Urinary bladder (tissue), 4 donors: ENCODE results near the gene INTS3. TPM values are rescaled to one million over a fixed set of nuclear protein-coding genes. Genes with fewer than 3 reads are reported as not detected.
"Not testable (repeated sequence)": the region's sequence is repeated elsewhere in the genome, so short reads cannot be mapped to it uniquely, and the experiment has no call there.

Experiments
- DNase-seq: peaks from one replicate; pipeline ENCODE4 v3.0.0-alpha.2; 2015; ENCODE audit errors: extremely low spot score
- H3K27ac ChIP-seq: one replicate; pipeline ENCODE4 v1.5.1; 2013; ENCODE audit warnings: low read depth, mild to moderate bottlenecking, moderate library complexity
- H3K36me3 ChIP-seq: one replicate; pipeline ENCODE4 v1.6.1; 2013; ENCODE audit warnings: mild to moderate bottlenecking, moderate library complexity; ENCODE audit not compliant: insufficient read depth
- H3K4me1 ChIP-seq: one replicate; pipeline ENCODE4 v1.6.1; 2013; ENCODE audit warnings: mild to moderate bottlenecking, moderate library complexity; ENCODE audit not compliant: insufficient read depth
- H3K4me3 ChIP-seq: one replicate; pipeline ENCODE4 v1.5.1; 2013; ENCODE audit warnings: low read depth, low read length
- WGBS: extraction: QIAGEN DNeasy Blood & Tissue Kit; methylation state at CpG from one replicate; pipeline ENCODE4 v1.1.7; 2013; 5-methylcytosine and 5-hydroxymethylcytosine counted together
- polyA plus RNA-seq: library from polyadenylated mRNA; stranded (reverse); fragments of 200-250 nt; gene quantifications from one replicate; pipeline ENCODE4 v1.2.3, GENCODE V29; 2013
- total RNA-seq: library from RNA; depleted of rRNA; stranded (reverse); fragments of >200 nt; gene quantifications from one replicate; pipeline ENCODE4 v1.2.3, GENCODE V29; 2014
- donor health status: healthy with polysubstance abuse.
- donor health status: healthy.

The INTS3 gene
- total and polyA plus RNA-seq, 2 donors: 35.9 to 44.0 TPM

GRCh38 chr1:153782648-153783047 is 54.8 kb downstream of the INTS3 start:
- H3K27ac ChIP-seq: peak overlapping the region; percentile 98
- DNase-seq, H3K4me1 ChIP-seq, H3K36me3 ChIP-seq: not testable (repeated sequence)
- WGBS: 92% methylated on average over 8 of the region's 8 CpGs
- peak overlapping the region; percentile 80 for H3K4me3 ChIP-seq

GRCh38 chr1:153783233-153784190 is 55.7 kb downstream of the INTS3 start:
- under 1% methylated on average over 61 of the region's 61 CpGs for WGBS
- Histone ChIP-seq H3K4me3 (peak overlapping the region; percentile 80), H3K27ac (peak overlapping the region; percentile 98), H3K4me1 (no peaks in the 10 kb centered on the region), H3K36me3 (no peaks in the 10 kb centered on the region)
- DNase-seq: peak; percentile 72

GRCh38 chr1:153786038-153786790 is 58.4 kb downstream of the INTS3 start:
- DNase-seq: no peak
- no peak overlapping the region for H3K4me3 ChIP-seq
- H3K4me1 ChIP-seq: no peaks in the 10 kb centered on the region
- H3K36me3 ChIP-seq: no peaks in the 10 kb centered on the region
- WGBS: 98% methylated on average over 4 of the region's 4 CpGs
- no peak overlapping the region for H3K27ac ChIP-seq

- WGBS: 21% methylated on average over 22 of the region's 22 CpGs
- Histone ChIP-seq H3K36me3 (no peaks in the 10 kb centered on the region), H3K4me1 (no peaks in the 10 kb centered on the region), H3K4me3 (no peak overlapping the region), H3K27ac (peak overlapping the region; percentile 86)
- no peak for DNase-seq
Observed at GRCh38 chr1:153789478-153790034, 61.7 kb downstream of the INTS3 start.

GRCh38 chr1:153790313-153790965 is 62.6 kb downstream of the INTS3 start:
- DNase-seq: peak; percentile 85
- Histone ChIP-seq H3K4me3 (no peak overlapping the region), H3K4me1 (no peaks in the 10 kb centered on the region), H3K27ac (peak overlapping the region; percentile 86), H3K36me3 (no peaks in the 10 kb centered on the region)
- WGBS: 9% methylated on average over 16 of the region's 16 CpGs

GRCh38 chr1:153790966-153791647 is 63.3 kb downstream of the INTS3 start:
- 46% methylated on average over 9 of the region's 9 CpGs for WGBS
- no peaks in the 10 kb centered on the region for H3K36me3 ChIP-seq
- no peak for DNase-seq
- H3K4me3 ChIP-seq: no peak overlapping the region
- H3K27ac ChIP-seq: peak overlapping the region; percentile 86
- H3K4me1 ChIP-seq: no peaks in the 10 kb centered on the region

GRCh38 chr1:153791648-153792253 is 63.9 kb downstream of the INTS3 start:
- H3K4me3 ChIP-seq: no peak overlapping the region
- WGBS: 85% methylated on average over 16 of the region's 16 CpGs
- no peak for DNase-seq
- H3K36me3 ChIP-seq: no peaks in the 10 kb centered on the region
- H3K27ac ChIP-seq: no peak overlapping the region
- H3K4me1 ChIP-seq: no peaks in the 10 kb centered on the region

GRCh38 chr1:153792631-153793041 is 64.8 kb downstream of the INTS3 start:
- 93% methylated on average over 11 of the region's 11 CpGs for WGBS
- H3K27ac ChIP-seq: no peak overlapping the region
- DNase-seq: no peak
- H3K36me3 ChIP-seq: no peaks in the 10 kb centered on the region
- H3K4me3 ChIP-seq: no peak overlapping the region
- no peaks in the 10 kb centered on the region for H3K4me1 ChIP-seq

- 73% methylated on average over 9 of the region's 9 CpGs for WGBS
- no peaks in the 10 kb centered on the region for H3K4me1 ChIP-seq
- DNase-seq: no peak
- H3K27ac ChIP-seq: no peak overlapping the region
- H3K4me3 ChIP-seq: no peak overlapping the region
- H3K36me3 ChIP-seq: no peaks in the 10 kb centered on the region
Observed at GRCh38 chr1:153793261-153793972, 65.6 kb downstream of the INTS3 start.

GRCh38 chr1:153793973-153794615 is 66.2 kb downstream of the INTS3 start:
- H3K4me3 ChIP-seq: no peak overlapping the region
- H3K27ac ChIP-seq: no peak overlapping the region
- 78% methylated on average over 12 of the region's 12 CpGs for WGBS
- H3K4me1 ChIP-seq: no peaks in the 10 kb centered on the region
- no peak for DNase-seq
- H3K36me3 ChIP-seq: no peaks in the 10 kb centered on the region

GRCh38 chr1:153794624-153795329 is 66.9 kb downstream of the INTS3 start:
- Histone ChIP-seq H3K27ac (no peak overlapping the region), H3K36me3 (no peaks in the 10 kb centered on the region), H3K4me1 (no peaks in the 10 kb centered on the region), H3K4me3 (no peak overlapping the region)
- WGBS: 43% methylated on average over 14 of the region's 14 CpGs
- no peak for DNase-seq
